ENCODE measurements around the gene KRT17.

Gene KRT17

DNA sequence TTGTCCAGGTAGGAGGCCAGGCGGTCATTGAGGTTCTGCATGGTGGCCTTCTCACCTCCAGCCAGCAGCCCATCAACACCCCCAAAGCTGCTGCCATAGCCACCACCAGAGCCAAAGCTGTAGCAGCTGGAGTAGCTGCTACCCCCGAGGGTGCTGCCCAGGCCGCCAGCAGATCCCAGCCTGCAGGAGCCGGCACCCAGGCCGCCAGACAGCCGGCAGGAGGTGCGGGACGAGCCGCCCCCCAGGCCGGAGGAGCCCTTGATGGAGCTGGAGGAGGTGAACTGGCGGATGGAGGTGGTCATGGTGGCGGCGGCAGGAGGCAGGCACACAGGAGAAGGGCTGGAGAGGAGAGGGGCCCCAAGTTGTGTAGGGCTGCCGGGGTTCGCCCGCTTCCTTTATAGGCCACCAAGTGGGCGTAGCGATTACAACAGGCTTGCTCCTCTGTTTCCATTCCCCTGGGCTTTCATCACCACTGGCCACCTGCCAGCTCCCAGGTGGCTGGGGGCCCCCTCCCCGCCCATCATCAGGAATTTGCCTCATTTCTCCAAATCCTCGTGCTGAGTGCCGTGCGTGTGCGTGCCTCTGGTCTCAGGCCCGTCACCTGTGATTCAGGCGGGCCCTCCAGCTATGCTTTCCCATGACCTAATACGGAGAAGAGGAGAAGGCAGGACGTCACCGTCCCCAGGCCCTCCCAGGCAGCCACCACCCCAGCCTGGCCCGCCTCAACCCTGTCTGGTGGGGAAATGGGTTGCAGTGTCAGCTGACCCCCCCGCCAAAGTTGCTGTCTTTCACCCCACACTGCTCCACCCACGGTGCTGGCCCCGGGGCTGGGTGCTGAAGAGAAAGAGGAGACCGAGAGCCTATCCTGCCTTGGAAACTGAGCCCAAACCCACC is at the start of gene KRT17:
Gene KRT17, minus strand, starts transcription at position 368 of the 894 bp plus-strand sequence. Its CDS starts 66 bp downstream, at position 302.
- DNase-seq (ENCODE audit: low spot score): no peak

DNA sequence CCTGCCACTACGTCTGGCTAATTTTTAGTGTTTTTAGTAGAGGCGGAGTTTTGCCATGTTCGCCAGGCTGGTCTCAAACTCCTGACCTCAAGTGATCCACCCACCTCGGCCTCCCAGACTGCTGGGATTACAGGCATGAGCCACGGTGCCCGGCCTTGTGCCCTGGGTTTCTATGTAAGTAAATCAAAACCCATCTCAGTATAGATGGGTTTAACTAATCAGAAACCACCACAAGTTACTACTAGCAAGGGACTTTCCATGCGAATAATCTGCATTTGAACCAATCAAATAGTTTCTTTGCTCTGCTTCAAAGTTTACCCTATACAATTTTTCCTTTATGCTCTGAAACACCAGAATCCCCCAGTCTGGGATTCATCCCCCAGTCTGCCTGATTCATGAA is 47.8 kb upstream of the KRT17 start:
- DNase-seq (ENCODE audit: low spot score): no peak

DNA sequence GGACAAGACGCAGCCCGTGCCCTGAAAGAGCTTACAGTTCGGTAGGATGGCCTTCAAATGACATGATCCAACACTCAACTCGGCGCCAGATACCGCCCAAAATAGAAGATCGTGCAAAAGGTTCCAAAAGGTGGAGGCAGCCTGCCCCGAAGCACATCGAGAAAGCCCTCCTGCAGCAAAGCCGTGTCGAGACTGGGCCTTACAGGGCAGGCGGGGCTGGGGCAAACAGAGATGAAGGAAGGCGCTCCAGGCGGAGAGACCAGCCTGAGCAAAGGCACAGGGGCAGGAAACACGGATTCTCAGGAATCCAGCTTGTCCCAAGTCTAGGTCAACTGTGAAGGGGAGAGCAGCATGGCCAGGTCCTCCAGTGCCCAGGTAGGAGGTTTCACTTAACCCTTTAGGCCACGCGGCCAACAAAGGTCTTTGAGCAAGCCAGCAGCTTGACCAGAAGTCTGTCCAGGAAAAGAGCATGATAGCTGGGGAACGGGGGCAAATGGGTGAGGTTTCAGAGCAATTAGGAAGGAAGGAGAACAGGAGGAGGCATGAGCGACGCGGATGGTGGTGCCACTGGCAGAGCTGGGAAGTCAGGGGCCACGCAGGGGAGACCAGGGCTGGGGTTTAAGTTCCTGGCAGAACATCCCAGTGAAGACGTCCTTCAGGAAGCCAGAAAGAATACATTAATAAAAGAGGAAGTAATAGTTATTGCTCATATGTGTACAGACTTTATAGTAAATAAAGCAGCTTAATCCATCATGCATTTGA is 43.1 kb upstream of the KRT17 start:
- no peak for DNase-seq (ENCODE audit: low spot score)

DNA sequence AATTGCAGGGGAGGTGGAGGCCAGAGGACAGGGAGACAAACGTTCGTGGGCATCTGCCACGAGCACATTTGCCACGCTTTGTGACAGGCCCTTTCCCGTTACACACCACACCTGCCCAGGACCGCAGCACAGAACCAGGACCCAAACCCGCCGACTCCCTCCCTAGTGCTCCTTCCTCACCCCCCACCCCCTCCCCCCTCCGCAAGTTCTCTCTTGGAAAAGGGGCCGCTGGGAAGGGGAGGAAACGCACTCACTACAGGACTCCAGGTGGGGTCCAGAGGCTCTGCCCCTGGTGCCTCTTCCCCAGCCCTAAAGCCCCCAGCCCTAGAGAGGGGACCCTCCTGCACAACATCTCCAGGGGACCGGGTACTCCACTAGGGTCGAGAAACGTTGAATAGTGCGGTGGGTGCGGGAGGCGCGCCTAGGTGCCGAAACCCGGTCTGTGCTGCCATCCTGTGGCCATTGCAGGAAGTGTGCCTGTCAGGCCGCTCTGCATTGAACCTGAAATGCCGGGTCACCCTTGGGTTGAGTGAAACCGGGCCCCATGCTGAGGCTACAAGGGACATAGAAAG is 42.4 kb upstream of the KRT17 start:
- peak; percentile 87 for DNase-seq (ENCODE audit: low spot score)

DNA sequence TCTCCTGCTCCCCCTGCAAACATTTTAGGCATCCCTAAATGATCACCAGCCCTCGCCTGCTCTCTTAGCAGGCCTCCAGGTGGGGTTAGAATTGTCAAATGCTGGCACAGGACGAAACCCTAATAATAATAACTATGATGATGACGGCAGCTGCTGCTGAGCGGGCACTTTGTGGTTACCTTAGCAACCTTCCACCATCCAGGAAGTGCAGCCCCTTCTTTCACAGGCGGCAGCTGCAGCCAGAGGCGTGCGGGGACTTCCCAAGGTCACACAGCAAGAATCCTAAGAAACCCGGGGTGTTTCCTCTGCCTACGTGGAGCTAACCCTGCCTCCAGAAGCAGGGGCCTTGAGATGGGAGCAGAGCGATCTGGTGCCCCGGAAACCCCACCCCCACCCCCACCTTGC is 41.9 kb upstream of the KRT17 start:
- peak; percentile 59 for DNase-seq (ENCODE audit: low spot score)

DNA sequence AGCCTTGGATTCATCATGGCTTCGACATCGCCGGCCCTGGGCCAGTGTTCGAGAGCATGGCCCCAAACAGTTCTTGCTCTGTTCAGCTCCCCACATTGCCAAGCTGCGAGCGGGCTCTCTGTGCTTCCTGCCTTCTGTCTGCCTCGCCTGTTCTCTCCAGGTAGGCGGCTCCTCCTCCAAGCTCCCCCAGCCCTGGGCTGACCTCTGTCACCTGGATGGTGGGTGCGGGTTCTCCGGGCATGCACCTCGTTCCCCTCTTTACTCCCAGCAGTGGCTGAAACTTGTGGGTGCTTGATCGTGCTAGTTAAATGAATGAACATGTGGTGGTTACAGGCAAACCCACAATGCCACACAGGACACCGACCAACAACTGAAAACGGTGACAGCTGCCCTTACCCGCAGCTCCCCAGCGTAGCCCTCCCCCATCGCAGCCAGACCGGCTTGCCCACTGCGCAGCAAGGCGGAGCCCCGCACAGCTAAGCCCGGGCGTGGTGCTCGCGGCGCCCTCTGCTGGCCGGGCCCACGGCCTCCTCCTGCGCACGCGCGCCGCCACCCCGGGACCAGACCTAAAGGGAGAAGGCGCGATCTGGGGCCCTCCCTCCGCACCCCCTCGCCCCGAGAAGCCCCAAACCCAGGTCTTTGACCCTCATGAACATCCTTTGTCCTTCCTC is 41.3 kb upstream of the KRT17 start:
- DNase-seq (ENCODE audit: low spot score): peak; percentile 82

DNA sequence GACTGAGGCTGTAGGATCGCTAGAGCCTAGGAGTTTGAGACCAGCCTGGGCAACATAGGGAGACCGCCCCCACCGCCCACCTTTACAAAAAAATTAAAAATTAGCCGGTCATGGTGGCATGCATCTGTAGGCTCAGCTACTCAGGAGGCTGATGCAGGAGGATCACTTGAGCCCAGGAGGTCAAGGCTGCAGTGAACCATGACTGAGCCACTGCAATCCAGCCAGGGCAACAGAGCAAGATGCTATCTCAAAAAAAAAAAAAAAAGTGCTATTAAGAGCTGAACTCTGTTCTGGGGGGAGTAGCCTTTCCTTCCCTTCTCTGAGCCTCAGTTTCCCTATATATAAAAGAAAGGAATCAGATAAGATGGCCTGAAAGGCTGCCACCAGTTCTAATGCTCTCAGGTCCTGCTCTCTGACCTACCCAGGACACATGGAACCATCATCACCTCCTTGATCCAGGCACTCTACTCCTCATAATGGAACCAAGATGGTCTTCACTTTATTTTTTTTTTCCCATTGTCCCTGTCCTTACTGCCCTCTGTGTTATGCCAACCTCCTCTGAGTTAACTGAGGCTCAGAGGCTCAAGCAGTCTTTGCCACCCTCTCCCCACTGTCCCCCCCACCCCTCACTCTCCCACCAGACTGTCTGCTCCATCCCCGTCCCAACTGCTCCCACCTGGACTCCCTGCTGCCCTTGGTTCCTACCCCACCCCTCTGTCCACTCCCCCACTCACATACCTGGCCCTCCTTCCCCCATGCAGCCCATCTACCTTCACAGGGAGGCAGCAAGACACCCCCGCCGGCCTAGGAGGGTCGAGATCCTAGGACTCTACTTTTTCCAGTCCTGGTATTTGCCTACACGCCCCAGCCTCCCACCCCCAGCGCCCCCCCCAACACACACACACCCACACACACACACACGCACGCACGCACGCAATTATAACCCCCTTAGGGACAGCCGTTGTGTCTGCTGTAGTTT is 40.5 kb upstream of the KRT17 start:
- no peak for DNase-seq (ENCODE audit: low spot score)

DNA sequence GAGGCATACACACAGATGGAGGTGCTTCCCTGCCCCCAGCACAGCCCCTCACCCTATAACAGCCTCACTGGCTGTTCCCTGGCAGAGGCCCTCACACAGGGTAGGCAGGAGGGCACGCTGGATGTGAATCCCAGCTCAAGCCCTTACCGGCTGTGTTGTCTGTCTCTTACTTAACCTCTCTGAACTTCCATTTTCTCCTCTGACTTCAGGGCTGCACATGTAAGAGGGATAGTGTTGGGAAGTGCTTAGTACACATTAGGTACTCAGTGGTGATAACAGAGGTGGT is 39.7 kb upstream of the KRT17 start:
- no peak for DNase-seq (ENCODE audit: low spot score)

DNA sequence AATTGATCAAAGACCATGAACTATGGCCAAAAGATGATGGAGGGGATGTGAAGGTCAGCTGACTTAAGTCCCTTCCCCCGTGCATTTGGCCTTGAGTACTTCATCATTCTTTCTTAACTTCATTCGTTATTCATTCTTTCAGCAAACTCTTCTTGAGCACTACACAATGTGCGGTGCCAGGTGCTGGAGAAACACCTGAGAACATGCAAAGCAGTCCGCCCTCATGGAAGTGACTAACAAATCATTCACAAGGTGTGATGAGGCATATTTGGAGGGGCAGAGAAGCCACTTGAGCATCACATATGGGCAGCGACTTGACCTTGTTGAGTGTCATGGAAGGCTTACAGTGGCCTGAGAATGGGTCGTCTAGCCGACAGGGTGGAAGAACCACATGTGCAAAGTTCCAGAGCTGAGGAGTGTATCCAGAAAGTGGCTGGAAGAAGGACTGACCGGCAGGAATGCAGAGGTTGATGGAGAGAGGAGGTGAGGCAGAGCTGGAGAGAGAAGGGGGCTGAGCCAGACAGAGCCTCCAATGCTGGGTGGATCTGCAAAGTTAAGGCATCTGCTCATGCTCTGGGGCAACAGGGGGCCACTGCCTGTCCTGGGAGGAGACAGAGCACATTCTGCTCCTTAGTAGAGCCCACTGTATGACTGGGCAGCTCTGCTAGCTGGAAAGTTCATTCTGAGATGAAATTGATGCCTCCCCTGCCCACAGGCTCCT is 39.2 kb upstream of the KRT17 start:
- no peak for DNase-seq (ENCODE audit: low spot score)

DNA sequence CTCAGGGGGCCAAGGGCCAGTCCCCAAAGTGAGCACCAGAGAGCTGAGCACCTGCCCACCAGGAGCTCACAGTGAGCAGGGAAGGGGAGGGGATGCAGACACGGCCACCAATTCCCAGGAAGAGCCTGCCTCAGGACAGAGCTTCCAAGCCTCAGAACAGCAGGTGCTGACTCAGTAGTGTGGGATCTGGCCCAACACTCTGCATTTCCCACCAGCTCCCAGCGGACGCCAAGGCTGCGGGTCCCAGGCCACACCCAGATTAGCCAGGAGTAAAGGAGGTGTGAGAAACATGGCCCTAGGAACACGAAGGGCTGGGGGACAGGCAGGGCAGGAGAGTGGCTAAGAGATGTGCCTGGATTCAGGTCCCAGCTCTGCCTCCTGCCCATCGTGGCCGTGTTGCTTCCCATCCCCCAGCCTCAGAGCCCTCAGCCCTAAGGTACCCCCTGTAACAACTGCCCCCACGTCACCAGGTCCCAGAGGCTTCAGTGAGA is 35.9 kb upstream of the KRT17 start:
- no peak for DNase-seq (ENCODE audit: low spot score)

DNA sequence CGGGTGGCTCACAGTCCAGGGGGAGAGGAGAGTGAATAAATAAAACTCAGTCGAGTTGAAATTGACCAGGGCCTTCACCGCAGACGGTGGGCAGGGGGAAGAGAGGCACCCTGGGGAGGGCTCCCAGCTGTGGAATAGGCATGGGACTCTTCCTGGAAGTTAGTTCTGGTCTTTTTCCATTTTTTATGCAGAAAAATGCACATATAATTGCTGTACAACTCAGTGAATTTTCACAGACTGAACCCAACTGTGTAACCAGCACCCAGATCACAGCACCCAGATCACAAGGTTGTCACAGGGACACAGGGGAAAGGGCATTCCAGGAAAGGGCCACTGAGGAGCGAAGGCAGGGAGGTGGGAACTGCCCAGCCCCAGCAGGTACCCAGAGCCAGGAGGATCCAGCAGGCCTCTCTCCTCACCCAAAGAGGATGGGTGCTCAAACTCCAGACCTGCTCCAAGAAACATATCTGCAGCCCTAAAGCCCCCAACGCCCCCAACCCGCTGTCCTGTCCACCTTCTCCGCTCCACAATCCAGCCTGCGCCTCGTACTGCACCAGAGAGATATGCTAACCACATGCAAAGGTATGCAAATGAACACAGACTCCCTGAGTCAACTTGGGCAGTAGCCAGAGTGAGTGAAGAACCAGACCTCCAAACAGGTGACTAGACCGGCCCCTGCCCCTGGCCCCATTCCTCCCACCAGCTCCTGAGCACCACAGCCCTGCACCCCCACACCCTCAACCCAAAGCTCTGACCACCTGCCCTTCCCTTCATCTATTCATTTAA is 35.2 kb upstream of the KRT17 start:
- DNase-seq (ENCODE audit: low spot score): no peak

DNA sequence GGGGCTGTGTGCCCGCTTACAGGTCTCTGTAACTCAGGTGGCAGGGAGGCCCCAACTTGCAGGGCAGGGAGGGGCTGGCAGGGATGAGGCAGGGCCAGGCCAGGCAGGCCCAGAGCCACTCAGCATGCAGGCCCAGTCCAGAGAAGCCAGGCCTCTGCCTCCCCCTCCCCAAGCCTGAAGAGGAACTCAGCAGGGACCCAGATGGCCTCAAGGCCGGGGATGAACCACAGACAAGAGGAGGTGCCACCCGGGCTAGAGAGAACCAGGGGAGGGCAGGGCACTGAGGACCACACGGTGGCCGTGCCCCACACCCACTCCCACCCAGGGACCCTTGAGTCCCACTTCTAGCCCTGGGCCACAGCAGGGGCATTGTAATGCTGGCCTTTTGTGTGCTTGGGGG is 34.5 kb upstream of the KRT17 start:
- DNase-seq (ENCODE audit: low spot score): no peak

DNA sequence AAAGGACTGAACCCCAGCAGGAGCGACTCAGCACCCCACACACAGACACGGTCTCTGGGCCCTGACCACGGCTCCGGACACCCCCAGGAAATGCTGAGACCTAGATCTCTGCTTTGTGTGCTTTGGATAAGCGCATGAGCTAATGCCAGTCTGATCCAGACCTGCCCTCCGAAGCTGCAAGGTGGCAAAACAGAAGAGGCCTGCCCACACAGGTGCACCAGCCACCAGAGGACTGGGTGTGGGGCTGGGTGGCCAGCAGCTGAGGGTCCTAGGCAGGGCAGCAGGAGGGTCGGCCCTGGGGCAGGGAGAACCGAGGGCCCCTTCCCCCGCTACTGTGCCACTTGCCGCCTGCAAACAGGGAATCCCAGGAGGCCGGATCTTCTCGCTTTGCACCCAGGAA is 33.6 kb upstream of the KRT17 start:
- DNase-seq (ENCODE audit: low spot score): no peak

DNA sequence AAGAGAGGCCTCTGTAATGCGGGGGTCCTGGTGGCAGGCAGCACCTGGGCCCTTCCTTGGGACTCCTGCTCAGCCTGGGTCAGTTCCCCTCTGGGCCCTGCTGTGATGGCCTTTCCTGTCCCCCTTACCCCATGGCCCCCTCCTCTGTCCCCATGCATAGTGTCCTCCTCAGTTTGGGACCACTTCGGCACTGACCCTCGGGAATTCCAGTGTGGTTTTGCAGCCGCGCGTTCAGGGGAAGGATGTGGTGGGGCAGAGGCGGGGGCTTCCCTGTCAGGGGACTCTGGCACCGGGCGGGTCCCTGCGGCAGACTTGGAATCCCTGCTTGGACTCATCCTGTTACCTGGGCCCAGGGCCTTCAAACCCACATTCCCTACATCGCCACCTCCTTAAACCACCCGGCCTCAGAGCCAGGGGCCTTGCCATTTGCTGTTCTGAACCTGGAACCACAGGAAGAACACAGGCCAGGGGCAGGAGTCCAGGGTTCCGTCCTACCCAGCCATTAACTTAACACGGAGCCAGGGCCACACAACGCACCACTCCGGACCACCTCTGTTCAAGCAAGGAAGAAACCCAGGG is 32.9 kb upstream of the KRT17 start:
- no peak for DNase-seq (ENCODE audit: low spot score)

DNA sequence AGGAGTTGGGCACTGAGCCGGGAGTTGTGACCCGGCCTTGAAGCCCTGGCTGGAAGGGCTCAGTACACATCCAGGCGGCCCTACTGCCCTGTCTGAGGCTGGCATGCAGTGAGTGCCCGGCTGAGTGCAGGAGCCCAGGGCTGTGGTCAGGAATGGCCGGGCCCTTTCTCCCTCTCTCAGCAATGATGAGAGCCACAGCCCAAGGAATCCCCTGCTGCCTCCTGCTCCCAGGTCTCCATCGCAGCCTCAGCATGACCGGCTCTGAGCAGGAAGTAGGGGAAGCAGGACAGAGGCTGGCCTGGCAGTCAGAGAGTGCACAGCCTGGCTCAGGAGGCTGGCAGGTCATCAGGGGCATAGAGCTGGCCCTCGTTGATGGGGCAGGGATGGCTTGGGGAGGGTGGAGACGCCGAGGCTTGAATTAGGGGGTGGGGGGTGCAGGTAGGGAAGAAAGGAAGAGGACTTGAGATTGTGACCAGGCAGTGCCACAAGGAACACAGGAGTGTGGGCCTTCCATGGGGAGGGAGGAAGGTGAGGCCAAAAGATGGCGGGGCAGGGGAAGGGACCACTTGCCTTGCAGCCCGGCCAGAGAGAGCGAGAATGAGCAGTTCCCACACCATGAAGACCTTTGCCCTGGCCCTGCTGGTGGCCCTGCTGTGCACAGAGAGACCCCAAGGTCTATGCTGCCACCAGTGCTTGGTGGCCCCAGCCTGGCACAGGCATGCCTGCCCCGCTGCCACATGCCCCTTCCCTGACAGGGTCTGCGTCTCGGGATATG is 32.1 kb upstream of the KRT17 start:
- no peak for DNase-seq (ENCODE audit: low spot score)

DNA sequence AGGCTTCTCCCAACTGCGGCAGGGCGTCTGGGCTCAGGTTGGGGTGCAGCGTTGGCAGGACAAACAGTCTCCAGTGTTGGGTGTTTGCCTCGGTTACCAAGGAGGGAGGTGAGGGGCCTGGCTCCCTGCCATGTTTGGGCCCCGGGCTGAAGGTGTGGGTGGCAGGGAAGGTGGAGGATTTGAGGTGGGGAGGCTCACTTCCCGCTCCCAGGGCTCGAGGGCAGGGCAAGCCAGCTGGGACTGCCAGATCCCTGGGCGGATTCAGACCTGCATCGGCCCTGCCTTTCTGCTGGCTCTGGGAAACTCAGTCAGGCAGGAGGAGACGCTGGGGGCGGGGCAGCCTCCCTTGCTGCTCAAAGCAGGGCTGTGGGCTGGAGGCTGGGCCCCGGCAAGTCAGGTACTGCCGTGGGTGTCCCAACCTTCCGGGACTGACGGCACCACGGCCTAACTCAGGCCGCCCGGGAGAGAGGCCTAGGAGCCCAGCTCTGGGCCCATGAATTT is 31.3 kb upstream of the KRT17 start:
- no peak for DNase-seq (ENCODE audit: low spot score)

DNA sequence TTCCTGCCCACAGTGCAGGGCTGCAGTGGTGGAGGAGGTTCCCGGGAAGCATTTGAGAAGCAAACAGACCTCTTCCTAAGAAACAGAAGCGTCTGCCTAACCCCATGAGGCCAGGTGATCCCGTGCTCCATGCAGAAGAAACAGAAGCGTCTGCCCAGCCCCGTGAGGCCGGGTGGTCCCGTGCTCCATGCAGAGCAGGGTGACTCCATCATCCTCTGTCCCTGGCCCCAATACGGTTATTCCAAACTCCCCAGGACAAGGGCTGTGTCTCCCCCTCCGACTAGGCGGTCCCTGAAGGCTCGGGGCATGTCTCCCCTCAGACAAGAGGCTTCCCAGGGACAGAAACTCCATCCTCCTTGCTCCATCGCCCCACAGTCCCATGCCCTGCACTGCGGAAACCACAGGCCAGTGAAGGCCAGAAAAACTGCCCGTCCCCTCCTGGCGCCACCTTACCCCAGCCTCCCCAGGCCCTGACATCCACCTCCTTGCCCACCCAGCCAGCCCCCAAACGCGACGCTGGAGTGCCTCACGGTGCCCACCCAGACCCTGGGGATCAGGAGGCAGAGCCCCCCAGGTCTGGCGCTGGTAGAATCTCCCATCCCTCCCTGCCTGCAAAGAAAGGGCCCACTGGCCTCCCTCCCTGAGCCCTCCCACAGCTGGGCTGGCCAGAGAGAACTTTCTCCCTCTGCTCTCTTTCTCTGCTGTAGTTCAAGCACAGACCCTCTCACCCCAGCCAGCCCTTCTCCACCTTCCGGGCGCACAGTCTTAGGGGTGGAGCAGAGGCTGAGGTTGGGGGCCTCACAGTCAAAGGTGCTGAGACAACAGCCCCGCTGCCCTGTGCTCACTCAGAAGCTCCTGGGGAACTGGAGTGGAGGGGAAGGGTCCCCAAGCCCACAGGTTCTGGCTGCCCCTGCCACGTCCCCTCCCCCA is 30.6 kb upstream of the KRT17 start:
- no peak for DNase-seq (ENCODE audit: low spot score)

Measured in cerebellar cortex (tissue), 1 donor.